ENCODE data around the gene HYI. TPM values are rescaled to one million over a fixed set of nuclear protein-coding genes. Genes with fewer than 3 reads are reported as not detected.

HYI gene
- total RNA-seq, 6 experiments from 2014 or later, result 45.6 to 71.1 (median 61.7) TPM

- peaks cover 5% of the 10 kb centered on the region; the same call in 1 of the 2 replicates for H3K4me1 Mint-ChIP-seq (ENCODE audit: low read depth)
- no peak for TF ChIP-seq CTCF (IDR thresholded peaks at IDR 0.05)
- no peak for DNase-seq
- no peak overlapping the region for H3K4me3 Mint-ChIP-seq
- H3K36me3 Mint-ChIP-seq (ENCODE audit: low read depth), result peaks cover 25% of the 10 kb centered on the region
- H3K9me3 Mint-ChIP-seq, result no peaks in the 10 kb centered on the region
- no peak overlapping the region for H3K27ac Mint-ChIP-seq
- H3K27me3 Mint-ChIP-seq (ENCODE audit: insufficient read depth), result peaks cover 5% of the 10 kb centered on the region; the same call in 1 of the 2 replicates
Measured at GRCh38 chr1:43422995-43423671, 30.6 kb downstream of the HYI start.

GRCh38 chr1:43421976-43422750, 31.6 kb downstream of the HYI start:
- no peak for TF ChIP-seq CTCF (IDR thresholded peaks at IDR 0.05)
- no peak overlapping the region for H3K4me3 Mint-ChIP-seq
- DNase-seq, result no peak
- H3K9me3 Mint-ChIP-seq, result no peaks in the 10 kb centered on the region
- H3K27ac Mint-ChIP-seq, result no peak overlapping the region
- peaks cover 5% of the 10 kb centered on the region; the same call in 1 of the 2 replicates for H3K27me3 Mint-ChIP-seq (ENCODE audit: insufficient read depth)
- peaks cover 22% of the 10 kb centered on the region for H3K36me3 Mint-ChIP-seq (ENCODE audit: low read depth)
- H3K4me1 Mint-ChIP-seq (ENCODE audit: low read depth), result peaks cover 5% of the 10 kb centered on the region; the same call in 1 of the 2 replicates

- DNase-seq, result no peak
- Mint-ChIP-seq H3K4me3 (no peak overlapping the region), H3K27me3 (ENCODE audit: insufficient read depth) (peaks cover 2% of the 10 kb centered on the region; the same call in 1 of the 2 replicates), H3K9me3 (no peaks in the 10 kb centered on the region), H3K4me1 (ENCODE audit: low read depth) (no peaks in the 10 kb centered on the region; the same call in 1 of the 2 replicates), H3K36me3 (ENCODE audit: low read depth) (peaks cover 15% of the 10 kb centered on the region), H3K27ac (no peak overlapping the region)
- TF ChIP-seq CTCF (IDR thresholded peaks at IDR 0.05), result no peak
Measured at GRCh38 chr1:43421396-43421795, 32.3 kb downstream of the HYI start.

- no peak for DNase-seq
- H3K4me1 Mint-ChIP-seq (ENCODE audit: low read depth), result no peaks in the 10 kb centered on the region; the same call in 1 of the 2 replicates
- TF ChIP-seq CTCF (IDR thresholded peaks at IDR 0.05), result no peak
- no peak overlapping the region for H3K27ac Mint-ChIP-seq
- H3K9me3 Mint-ChIP-seq, result no peaks in the 10 kb centered on the region
- no peak overlapping the region for H3K4me3 Mint-ChIP-seq
- peaks cover 15% of the 10 kb centered on the region for H3K36me3 Mint-ChIP-seq (ENCODE audit: low read depth)
- H3K27me3 Mint-ChIP-seq (ENCODE audit: insufficient read depth), result peaks cover 2% of the 10 kb centered on the region; the same call in 1 of the 2 replicates
Measured at GRCh38 chr1:43420874-43421273, 32.9 kb downstream of the HYI start.

GRCh38 chr1:43419627-43420425, 33.9 kb downstream of the HYI start:
- H3K9me3 Mint-ChIP-seq, result no peaks in the 10 kb centered on the region
- H3K36me3 Mint-ChIP-seq (ENCODE audit: low read depth), result peaks cover 11% of the 10 kb centered on the region
- H3K4me1 Mint-ChIP-seq (ENCODE audit: low read depth), result peaks cover 2% of the 10 kb centered on the region
- TF ChIP-seq CTCF (IDR thresholded peaks at IDR 0.05), result no peak
- no peak for DNase-seq
- H3K27ac Mint-ChIP-seq, result no peak overlapping the region
- H3K4me3 Mint-ChIP-seq, result no peak overlapping the region
- H3K27me3 Mint-ChIP-seq (ENCODE audit: insufficient read depth), result peaks cover 2% of the 10 kb centered on the region; the same call in 1 of the 2 replicates

All from HFFc6 (cell line).